ENCODE data around the gene LGALS8.
A peak's percentile ranks its signal among the peaks of the same experiment; 100 is the strongest.

LGALS8 gene

GRCh38 chr1:236509647-236510401, 14.0 kb upstream of the LGALS8 start:
- no peak for DNase-seq

- DNase-seq, result no peak
Observed at GRCh38 chr1:236511735-236512418, 11.9 kb upstream of the LGALS8 start.

- DNase-seq, result no peak
Observed at GRCh38 chr1:236514703-236515442, 8.9 kb upstream of the LGALS8 start.

GRCh38 chr1:236515443-236515958, 8.3 kb upstream of the LGALS8 start:
- DNase-seq, result no peak

GRCh38 chr1:236516929-236517704, 6.7 kb upstream of the LGALS8 start:
- peak; percentile 69 for DNase-seq

DNA sequence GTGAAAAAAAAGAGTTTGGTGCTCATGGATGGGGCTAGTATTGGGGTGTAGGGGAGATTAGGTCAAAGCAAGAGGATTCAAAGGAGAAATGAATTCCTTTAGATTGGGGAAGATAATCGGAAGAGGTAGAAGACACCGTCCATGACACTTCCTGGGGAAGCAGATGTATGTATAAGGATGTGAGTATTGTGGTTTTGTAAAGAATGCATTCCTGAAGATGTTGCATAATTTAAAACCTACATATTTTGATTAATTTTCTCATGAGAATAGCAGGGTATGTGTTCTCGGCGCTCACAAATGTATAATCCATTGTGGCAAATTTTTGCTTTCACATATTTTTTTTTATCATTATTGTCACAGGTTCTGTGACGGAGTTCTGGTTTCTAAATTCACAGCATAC, 5.5 kb upstream of the LGALS8 start:
- no peak for DNase-seq

GRCh38 chr1:236520445-236521005, 3.3 kb upstream of the LGALS8 start:
- DNase-seq, result no peak

DNA sequence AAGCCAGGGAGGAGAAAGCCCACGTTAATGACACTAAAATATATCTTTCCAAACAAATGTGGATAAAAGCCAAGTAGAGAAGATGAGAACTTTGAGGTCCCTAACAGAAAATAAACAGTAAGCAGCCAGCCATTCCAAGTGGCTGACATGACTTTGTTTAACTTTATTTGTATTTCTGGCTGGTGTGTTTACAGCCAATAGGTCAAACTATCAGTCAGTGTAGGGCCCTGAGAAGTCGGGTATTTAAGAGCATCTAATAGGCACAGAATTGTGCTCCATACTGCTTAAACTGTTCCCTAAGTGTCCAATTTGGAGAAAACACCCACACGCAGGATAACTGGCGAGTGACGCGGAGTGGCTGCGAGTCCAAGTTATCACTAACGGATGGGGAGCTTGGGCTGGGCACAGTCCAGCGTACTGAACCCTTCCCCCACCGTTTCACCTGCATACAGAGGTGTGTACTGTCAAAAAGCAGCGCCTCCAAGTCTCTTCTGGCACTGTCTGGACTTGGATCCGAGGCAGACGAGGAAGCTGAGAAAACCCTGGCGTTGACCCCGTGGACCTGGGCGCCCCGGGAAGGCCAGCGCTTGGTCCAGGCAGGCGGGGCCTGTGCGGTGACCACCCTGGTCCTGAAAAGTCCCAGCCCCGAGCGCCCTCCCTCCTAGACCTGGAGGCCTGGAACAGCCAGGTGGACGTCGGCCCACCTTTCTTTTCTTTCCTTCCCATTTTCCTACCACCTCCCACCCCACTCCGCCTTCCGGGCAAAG, 662 bp upstream of the LGALS8 start:
- DNase-seq, result no peak

DNA sequence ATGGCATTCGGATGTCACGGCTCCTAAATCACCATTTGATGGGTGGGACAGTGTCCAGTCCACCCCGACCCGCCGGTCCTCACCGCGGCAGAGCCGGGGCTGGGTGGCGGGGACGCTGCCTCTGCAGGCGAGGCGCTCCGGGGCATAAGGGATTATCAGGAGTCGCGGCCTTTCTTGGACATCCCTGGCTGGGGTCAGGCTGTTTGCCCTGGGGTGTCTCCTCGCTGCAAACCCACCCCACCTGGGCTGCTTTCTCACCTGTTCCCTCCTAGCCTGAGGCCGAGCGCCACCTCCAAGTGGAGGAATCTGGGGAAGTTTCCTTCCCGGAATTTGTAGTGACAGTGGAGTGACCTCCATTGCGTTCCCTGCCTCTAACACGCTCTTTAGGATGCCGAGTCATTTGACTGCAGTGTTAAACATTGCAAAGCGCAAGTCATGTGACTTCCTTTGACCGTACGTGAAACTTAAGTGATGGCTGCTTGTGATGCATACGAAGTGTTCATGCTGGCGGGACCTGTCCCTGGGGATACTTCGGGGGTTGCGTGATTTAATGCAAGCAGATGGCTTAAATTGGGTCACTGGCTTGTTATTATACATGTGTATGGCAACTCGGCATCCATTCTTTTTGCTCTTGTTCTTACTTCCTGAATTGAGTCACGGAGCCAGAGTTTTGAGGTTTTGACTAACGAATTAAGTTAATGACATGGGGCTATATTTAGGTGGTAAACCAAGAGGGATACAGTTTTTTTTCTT, 536 bp downstream of the LGALS8 start:
- DNase-seq, result peak; percentile 79

GRCh38 chr1:236524895-236525184, 1.1 kb downstream of the LGALS8 start:
- DNase-seq, result no peak

DNA sequence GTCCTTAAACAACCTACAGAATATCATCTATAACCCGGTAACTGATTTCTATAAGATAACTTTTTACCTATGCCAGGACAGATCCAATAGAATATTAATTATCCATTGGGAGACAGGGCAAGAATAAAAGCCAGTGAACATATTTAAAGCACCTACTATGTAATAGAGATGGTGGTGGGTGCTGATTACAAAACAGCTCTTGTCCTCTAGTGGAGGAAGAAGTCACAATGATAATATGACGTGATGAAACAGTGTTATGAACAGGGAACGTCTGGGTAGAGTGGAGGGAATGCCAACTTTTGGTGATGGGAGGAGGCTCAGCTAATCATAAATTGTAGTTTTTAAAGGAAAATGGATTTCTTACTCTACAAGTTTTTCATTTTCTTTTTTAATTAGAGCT, 2.3 kb downstream of the LGALS8 start:
- DNase-seq, result no peak

GRCh38 chr1:236530286-236530685, 6.5 kb downstream of the LGALS8 start:
- no peak for DNase-seq

DNA sequence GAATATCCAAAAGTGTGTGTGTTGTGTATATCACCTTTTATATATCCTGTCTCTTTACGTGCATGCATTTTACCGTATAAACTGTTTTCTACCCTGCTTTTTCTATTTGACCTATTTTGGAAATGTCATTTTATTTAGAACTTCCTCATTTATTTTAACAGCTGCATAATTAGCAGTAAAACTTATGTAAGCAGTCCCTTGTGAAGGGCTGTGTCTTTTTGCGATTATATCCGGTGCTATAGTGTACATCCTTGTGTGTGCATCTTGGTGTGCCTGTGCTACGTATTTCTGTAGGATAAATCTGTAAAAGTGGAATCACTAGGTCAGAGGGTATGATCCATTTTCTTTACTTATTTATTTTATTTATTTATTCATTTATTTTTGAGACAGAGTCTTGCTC, 7.2 kb downstream of the LGALS8 start:
- DNase-seq, result no peak

GRCh38 chr1:236532850-236533249, 9.1 kb downstream of the LGALS8 start:
- DNase-seq, result no peak

DNA sequence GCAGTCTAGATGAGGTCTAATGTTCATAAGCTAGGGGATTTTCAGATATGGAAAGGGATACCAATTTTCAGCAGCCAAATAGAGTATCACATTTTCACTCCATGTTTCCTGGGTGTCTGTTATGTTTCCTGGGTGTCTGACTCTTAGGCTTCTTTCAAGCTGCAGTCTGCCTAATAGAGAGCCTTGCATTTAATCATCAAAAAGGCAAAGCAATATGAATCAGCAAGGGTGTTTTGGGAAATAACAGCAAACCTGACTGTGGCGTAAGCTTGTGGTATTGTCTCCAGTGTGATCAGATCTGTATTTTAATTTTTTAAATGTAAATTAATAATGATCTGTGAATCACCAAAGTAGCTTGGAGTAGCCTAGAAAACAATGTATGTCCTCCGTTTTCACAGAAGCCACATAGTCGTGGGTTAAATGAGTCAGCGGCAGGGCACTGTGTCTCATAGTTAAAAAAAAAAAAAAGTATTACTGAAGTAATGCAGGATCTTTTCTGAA, 10.4 kb downstream of the LGALS8 start:
- DNase-seq, result peak; percentile 81

- no peak for DNase-seq
Observed at GRCh38 chr1:236535190-236535589, 11.4 kb downstream of the LGALS8 start.

GRCh38 chr1:236535662-236536161, 11.9 kb downstream of the LGALS8 start:
- no peak for DNase-seq

DNA sequence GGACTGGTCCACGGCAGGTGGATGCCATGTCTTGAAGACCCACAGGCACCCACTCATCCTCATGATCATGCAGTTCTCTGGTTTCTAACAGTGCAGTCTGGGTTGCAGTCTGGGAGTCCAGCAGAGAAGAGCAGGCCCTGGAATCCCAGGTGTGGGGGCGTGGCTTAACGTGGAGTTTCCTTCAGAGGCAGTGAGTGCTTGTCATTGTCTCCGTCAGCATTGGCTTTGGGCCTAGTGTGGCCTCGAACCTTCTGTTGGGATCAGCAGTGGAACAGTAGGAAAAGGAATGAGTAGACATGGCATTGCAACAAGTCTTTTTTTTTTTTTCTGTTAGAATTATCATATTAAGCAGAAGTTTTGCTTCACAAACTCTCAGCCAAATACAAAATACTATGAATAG, 12.8 kb downstream of the LGALS8 start:
- DNase-seq, result no peak

DNA sequence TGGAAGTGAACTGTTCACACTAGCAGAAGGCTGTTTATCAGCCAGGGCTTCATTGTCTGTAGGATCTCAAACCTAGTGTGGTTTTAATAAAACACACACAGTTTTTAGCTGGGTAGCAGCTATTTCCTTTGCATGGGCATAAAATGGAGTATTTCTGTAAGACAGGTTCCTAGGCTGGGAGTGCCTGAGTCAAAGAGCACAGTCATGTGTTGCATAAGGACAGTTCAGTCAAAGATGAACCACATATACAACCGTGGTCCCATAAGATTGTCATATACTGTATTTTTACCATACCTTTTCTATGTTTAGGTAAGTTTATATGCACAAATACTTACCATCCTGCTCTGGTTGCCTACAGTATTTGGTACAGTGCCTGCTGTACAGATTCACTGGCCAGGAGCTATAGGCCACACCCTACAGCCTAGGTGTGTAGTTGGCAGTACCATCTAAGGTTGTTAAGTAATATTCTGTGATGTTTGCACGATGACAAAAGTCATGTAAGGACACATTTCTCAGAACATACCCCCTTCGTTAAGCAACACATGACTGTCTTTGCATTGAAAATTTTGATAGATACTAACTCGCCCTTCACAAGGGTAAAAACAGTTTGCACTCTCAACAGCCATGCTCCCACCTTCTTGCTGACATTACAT, 17.2 kb downstream of the LGALS8 start:
- no peak for DNase-seq

DNA sequence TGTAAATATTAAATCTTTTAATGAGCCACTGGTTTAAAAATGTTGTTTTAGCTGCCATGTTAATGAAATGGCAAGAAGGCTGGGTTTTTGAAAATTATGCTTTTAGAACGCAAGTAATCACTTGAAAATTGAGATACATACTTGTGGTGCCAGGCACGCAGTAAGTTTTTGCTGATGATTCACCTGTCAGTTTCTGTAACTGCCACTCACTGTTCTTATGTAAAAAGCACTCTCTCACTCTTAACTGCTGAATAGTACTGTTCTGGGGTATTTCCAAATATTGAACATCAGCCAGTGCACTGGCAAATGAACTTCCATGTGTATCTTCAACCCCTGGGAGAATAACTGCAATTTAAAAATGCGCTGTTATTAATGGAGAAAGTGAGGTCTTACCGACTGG, 17.9 kb downstream of the LGALS8 start:
- DNase-seq, result no peak
